Measurements from ENCODE around the gene OR51F2.
"Not testable (repeated sequence)": the region's sequence is repeated elsewhere in the genome, so short reads cannot be mapped to it uniquely, and the experiment has no call there.

The OR51F2 gene

DNA sequence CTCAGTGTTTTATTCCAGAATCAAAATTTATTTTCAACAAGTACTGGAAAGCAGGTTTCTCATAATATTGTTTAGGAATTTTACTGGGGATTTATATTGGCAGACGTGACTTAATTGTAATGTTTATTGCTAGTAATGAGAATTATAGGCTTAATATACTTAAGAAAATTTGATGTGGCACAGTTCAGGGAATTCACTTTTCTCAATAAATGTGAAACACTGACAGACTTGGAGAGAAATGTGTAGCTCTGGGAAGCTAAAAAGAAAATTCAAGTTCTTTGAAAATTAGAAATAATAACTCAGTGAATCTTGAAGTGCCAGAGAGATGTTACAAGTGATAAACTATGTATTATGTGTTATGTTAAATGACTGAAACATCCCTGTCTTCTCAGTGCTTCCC, at the start of gene OR51F2:
Gene OR51F2, plus strand, starts transcription at position 301 of the 400 bp plus-strand sequence. CDS start 101 bp downstream, outside the sequence.
- no peak for DNase-seq

DNA sequence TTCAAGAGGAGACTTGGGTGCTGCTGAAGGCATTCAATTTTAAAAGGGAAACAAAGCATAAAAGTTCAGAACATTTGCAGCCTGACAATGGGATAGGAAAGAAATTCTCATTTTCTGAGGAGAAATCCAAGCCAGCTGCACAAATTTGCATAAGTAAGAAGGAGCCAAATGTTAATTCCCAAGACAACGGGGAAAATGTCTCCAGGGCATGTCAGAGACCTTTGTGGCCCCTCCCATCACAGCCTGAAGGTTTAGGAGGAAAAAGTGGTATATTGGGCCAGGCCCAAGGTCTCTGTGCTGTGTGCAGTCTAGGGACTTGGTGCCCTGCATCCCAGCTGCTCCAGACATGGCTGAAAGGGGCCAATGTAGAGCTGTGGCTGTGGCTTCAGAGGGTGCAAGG, 38.7 kb upstream of the OR51F2 start:
- no peak for DNase-seq

DNA sequence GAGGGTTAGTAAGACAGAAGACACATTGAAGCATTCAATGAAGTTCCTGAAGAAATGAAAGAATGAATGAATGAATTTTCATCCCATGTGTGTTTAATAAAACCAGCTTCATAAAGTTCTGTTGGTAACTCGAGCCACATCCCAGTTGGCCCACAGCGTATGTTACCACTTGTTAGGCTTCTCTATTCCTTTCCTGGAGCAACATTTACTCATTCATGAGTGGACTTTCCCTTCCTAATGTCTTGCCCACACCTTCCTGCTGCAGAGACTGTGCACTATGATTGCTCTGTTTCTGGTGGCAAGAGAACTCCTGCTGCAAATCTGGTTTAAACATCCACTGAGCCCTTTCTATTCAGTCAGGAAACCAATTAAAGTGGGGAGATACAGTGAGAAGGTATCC, 23.9 kb upstream of the OR51F2 start:
- DNase-seq = no peak

- no peak for DNase-seq
Measured at GRCh38 chr11:4798427-4799183, 22.5 kb upstream of the OR51F2 start.

GRCh38 chr11:4801316-4801715, 19.8 kb upstream of the OR51F2 start:
- DNase-seq = not testable (repeated sequence)

GRCh38 chr11:4804280-4804679, 16.8 kb upstream of the OR51F2 start, which contains the start of gene OR52R1:
OR52R1 (minus strand) TSS chr11:4804380; CDS start chr11:4804380, 0 bp downstream.
- no peak for DNase-seq

GRCh38 chr11:4808476-4808875, 12.6 kb upstream of the OR51F2 start:
- DNase-seq = no peak

- DNase-seq = no peak
Measured at GRCh38 chr11:4809246-4809645, 11.9 kb upstream of the OR51F2 start.

GRCh38 chr11:4825132-4825531, 4.0 kb downstream of the OR51F2 start:
- DNase-seq = no peak

- DNase-seq = no peak
Measured at GRCh38 chr11:4826425-4826824, 5.3 kb downstream of the OR51F2 start.

GRCh38 chr11:4830346-4830745, 9.2 kb downstream of the OR51F2 start:
- DNase-seq = no peak

DNA sequence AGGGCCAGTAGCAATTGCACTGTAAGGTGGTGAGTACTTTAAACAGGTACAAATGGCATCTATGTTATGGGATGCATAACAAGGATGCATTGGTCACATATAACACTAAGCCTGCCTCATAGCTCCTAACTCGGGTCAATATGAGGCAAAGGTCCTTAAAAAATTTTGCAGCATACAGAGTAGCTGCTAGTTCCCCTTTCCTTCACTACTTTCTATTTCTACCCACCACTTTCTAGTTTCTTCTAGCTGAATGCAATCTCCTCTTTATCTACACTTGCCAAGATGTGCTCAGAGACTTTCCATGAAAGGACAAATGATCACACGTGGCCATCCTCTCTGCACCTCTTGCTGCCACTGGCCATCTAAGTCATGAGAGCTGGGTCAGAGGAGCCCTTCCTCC, 9.8 kb downstream of the OR51F2 start:
- no peak for DNase-seq

DNA sequence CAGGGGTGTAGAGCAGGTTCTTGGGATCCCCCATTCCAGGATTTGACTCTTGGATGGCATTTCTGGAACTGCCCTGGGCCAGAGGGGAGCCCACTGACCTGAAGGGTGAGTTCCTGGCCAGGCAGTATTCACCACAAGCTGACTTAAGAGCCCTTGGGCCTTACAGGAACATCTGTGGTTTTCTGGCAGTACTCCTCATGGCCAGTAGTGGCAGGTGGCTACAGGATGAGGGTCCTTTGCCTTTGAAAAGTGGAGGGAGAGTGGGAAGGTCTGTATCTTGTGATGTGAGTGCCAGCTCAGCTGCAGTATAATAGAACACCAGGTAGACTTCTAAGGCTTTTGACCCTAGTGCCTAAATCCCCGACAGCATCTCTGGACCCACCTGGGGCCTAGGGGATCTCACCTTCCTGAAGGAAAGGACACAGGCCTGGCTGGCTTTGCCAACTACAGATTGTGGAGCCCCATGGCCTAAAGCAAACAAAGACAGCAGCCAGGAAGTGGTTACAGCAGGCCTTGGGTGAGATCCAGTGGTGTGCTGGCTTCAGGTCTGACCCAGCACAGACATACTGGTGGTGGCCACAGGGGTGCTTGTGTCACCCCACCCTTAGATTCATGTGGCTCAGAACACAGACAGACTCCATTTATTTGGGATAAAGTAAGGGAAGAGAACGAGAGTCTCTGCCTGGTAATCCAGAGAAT, 18.9 kb downstream of the OR51F2 start:
- DNase-seq = no peak

DNA sequence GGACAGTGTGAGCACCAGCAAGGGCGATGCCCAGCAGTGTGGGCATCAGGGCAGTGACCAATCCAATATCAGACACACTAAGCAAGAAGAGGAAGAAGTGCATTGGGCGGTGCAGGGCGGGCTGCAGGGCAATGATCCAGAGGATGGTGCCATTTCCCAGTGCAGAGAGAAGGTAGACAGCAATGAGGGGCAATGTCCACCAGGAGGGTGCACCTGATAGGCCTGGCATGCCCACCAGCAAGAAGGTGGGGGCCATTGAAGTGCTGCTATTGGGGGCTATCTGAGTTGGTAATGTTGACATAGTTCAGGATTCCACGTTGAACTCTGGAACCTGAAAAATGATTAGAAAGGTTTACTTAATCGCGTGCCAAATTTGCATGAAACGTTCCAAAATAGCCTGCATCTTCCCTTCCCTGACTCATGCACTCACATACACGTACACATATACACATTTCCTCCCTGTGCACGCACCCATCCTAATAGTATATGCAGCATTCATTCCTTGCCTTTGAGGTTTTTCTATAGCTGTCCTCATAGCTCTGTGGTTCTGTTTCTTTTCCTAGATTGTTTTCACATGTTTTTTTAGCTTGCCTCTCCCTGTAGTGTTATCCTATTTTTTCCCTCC, 27.9 kb downstream of the OR51F2 start, which contains the start of gene OR51S1:
Gene OR51S1, minus strand, starts transcription at position 301 of the 625 bp plus-strand sequence. Its CDS starts 0 bp downstream, at position 301.
- no peak for DNase-seq

DNA sequence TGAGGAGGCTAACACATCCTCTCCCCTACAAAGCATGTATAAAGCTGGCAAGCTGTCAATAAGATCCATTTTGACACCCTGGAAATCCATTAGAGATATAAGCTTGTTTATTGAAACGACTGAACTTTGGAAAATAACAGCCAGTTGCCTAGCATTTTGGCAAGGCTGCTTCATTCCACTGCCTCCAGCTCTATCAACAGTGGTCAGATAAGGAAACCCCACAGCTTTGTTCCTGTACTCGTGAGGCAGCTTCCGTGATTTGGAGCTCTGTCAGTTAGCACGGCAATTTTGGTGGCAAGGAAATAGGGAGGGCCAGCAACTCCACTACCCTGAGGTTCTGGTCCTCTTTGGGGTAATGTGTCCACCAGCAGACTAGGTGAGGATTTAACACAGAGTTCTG, 29.9 kb downstream of the OR51F2 start:
- no peak for DNase-seq

DNA sequence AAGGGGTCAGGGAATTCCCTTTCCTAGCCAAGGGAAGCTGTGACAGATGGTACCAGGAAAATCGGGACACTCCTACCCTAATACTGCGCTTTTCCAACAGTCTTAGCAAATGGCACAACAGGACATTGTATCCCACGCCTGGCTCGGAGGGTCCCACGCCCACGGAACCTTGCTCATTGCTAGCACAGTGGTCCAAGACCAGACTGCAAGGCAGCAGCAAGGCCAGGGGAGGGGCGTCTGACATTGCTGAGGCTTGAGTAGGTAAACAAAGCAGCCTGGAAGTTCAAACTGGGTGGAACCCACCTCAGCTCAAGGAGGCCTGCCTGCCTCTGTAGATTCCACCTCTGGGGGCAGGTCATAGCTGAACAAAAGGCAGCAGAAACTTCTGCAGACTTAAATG, 33.2 kb downstream of the OR51F2 start:
- not testable (repeated sequence) for DNase-seq

- no peak for DNase-seq
Measured at GRCh38 chr11:4862447-4863236, 41.5 kb downstream of the OR51F2 start.

- DNase-seq = no peak
Measured at GRCh38 chr11:4863876-4864275, 42.8 kb downstream of the OR51F2 start.

DNA sequence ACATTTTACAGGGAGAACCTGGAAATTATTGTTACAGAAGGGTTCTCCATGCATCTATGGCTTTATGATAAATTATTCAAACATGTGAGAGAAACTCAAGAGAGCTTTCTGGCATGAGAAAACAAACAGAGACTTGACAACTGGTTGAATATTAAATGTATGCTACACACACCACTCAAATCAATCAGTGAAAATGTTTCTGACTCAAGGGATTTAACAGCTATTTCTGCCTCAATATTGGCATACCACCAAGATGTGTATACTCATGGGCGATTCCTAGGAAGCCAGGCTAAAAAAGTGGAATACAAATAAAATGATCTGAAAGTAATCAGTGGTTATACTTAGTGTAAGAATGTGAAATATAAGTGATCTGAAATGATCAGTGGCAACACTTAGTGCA, 44.7 kb downstream of the OR51F2 start:
- DNase-seq = no peak

Data from islet precursor cell (in vitro differentiated cells).